Measurements from ENCODE around the gene HOXC10.

HOXC10 gene

DNA sequence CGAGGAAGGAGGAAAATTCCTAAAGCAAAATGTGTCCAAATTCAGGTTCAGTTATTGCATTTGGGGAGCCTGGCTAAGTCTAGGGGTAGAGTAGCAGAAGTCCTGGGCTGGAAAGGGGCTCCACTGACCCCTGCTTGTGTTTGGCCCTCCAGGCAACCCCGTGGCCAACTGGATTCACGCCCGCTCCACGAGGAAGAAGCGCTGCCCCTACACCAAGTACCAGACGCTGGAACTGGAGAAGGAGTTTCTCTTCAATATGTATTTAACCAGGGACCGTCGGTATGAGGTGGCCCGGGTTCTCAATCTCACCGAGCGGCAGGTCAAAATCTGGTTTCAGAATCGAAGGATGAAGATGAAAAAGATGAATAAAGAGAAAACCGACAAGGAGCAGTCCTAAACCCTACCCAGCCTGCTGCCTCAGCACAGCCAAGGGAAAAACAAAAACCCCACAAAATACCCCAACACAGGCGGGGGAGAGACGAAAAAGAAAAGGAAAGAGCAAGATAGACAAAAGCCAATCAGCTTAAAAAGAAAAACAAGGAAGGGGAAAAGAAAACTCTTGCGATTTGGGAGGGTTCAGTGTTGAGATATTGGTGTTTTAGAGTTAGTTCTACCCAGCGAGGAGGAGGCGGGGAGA, 17.4 kb downstream of the HOXC10 start:
- H3K4me1 ChIP-seq (ENCODE audit: control insufficient read depth, insufficient read depth, low read length), result peaks cover 17% of the 10 kb centered on the region
- no peak overlapping the region for H3K4me3 ChIP-seq (ENCODE audit: low read length in 2 of 2)
- no peaks in the 10 kb centered on the region for H3K9me3 ChIP-seq (ENCODE audit: control insufficient read depth in 2 of 2, low read length in 2 of 2)
- peaks cover 88 to 95% of the 10 kb centered on the region in 2 donors for H3K27me3 ChIP-seq (ENCODE audit: control insufficient read depth in 1 of 2, insufficient read depth in 2 of 2, low read length in 2 of 2)
- no peak overlapping the region for H3K9ac ChIP-seq (ENCODE audit: low read length in 2 of 2)
- no peak overlapping the region for H3K27ac ChIP-seq (ENCODE audit: low read length)
- no peaks in the 10 kb centered on the region for H3K36me3 ChIP-seq (ENCODE audit: control insufficient read depth in 2 of 2, insufficient read depth in 2 of 2, low read length in 2 of 2)

DNA sequence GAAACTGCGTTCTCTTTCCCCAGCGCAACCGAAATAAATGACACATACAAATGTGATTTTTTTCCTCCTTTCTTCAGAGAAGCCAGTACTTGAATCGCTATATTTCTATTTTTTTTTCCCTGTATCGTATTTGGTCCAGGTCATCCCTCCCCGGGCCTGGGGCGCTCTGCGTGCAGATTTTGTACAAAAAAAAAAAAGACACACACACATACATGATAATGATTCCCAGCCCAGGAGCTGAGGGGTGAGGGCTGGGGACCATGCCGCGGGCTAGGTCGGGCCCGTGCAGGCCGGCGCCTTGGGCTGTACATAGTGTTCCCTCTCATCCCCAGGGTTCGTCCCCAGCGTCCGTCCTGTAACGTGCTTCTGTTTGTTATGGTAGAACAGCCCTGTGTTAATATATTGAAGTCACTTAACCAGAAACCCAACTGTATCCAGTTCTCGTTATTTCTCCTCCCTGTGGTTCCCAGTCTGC, 18.0 kb downstream of the HOXC10 start:
- Histone ChIP-seq H3K36me3 (ENCODE audit: control insufficient read depth in 2 of 2, insufficient read depth in 2 of 2, low read length in 2 of 2) (no peaks in the 10 kb centered on the region), H3K4me3 (ENCODE audit: low read length in 2 of 2) (no peak overlapping the region), H3K4me1 (ENCODE audit: control insufficient read depth, insufficient read depth, low read length) (peaks cover 17% of the 10 kb centered on the region), H3K27ac (ENCODE audit: low read length) (no peak overlapping the region), H3K9me3 (ENCODE audit: control insufficient read depth in 2 of 2, low read length in 2 of 2) (no peaks in the 10 kb centered on the region), H3K9ac (ENCODE audit: low read length in 2 of 2) (no peak overlapping the region), H3K27me3 (ENCODE audit: control insufficient read depth in 1 of 2, insufficient read depth in 2 of 2, low read length in 2 of 2) (peaks cover 88 to 95% of the 10 kb centered on the region in 2 donors)

DNA sequence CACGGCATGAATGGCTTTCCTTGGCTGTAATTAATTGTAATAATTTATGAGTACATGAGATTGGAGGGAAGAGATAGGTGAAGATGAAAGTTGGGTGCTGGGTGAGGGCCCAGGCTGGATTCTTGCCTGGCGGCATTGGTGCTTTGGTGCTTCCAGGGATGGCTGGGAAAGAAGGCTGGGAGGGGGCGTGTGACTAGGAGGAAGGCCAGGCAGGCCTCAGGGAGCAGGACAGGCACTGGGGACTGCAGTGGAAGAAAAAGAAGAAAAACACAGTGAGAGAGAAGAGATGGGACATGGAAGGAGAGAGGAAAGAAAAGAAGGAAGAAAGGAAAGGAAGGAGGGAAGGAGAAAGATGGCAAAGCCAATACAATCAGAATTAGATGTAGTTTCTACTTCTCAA, 18.7 kb downstream of the HOXC10 start:
- peaks cover 86 to 95% of the 10 kb centered on the region in 2 donors for H3K27me3 ChIP-seq (ENCODE audit: control insufficient read depth in 1 of 2, insufficient read depth in 2 of 2, low read length in 2 of 2)
- no peak overlapping the region for H3K4me3 ChIP-seq (ENCODE audit: low read length in 2 of 2)
- H3K27ac ChIP-seq (ENCODE audit: low read length), result no peak overlapping the region
- H3K4me1 ChIP-seq (ENCODE audit: control insufficient read depth, insufficient read depth, low read length), result peaks cover 17% of the 10 kb centered on the region
- H3K9ac ChIP-seq (ENCODE audit: low read length in 2 of 2), result no peak overlapping the region
- H3K9me3 ChIP-seq (ENCODE audit: control insufficient read depth in 2 of 2, low read length in 2 of 2), result no peaks in the 10 kb centered on the region
- H3K36me3 ChIP-seq (ENCODE audit: control insufficient read depth in 2 of 2, insufficient read depth in 2 of 2, low read length in 2 of 2), result no peaks in the 10 kb centered on the region

DNA sequence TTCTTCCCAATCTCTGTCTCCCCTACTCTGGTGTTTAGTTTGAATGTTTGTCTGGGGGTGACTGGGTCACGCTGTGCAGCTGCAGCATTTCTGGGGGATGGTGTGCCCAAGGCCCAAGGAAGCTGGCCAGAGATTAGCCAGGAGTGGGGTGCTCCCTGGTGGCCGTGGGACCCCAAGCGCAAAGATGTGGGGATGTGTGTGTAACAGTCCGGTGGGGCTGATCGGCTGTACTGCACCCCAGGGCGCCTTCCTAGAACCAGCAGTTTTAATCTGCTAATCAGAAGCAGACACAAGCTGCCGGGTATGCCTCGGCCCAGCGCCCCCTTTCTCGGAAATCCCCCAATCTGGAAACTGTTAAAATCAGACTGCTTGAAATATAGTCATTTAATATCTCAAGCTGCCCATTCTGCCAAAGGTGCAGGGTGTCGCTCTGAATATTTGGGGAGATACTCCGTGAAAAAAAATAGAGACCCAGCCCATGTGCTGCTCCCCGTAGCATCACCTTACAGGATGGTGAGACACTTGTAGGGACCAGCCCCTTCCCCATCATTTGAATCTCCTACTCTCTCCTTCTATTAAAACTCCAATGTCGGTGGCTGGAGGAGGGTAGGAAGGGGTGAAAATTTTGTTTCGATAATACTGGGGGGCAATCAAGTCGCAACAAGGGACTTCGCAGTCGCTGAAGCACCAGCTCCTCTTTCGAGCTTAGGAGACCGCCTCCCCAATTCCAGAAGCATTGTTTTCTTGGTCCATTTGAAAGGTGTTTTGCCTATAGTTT, 19.3 kb downstream of the HOXC10 start:
- H3K36me3 ChIP-seq (ENCODE audit: control insufficient read depth in 2 of 2, insufficient read depth in 2 of 2, low read length in 2 of 2), result no peaks in the 10 kb centered on the region
- H3K9me3 ChIP-seq (ENCODE audit: control insufficient read depth in 2 of 2, low read length in 2 of 2), result no peaks in the 10 kb centered on the region
- no peak overlapping the region for H3K4me3 ChIP-seq (ENCODE audit: low read length in 2 of 2)
- peaks cover 18% of the 10 kb centered on the region for H3K4me1 ChIP-seq (ENCODE audit: control insufficient read depth, insufficient read depth, low read length)
- no peak overlapping the region for H3K27ac ChIP-seq (ENCODE audit: low read length)
- H3K9ac ChIP-seq (ENCODE audit: low read length in 2 of 2), result no peak overlapping the region
- H3K27me3 ChIP-seq (ENCODE audit: control insufficient read depth in 1 of 2, insufficient read depth in 2 of 2, low read length in 2 of 2), result peaks cover 84 to 92% of the 10 kb centered on the region in 2 donors

DNA sequence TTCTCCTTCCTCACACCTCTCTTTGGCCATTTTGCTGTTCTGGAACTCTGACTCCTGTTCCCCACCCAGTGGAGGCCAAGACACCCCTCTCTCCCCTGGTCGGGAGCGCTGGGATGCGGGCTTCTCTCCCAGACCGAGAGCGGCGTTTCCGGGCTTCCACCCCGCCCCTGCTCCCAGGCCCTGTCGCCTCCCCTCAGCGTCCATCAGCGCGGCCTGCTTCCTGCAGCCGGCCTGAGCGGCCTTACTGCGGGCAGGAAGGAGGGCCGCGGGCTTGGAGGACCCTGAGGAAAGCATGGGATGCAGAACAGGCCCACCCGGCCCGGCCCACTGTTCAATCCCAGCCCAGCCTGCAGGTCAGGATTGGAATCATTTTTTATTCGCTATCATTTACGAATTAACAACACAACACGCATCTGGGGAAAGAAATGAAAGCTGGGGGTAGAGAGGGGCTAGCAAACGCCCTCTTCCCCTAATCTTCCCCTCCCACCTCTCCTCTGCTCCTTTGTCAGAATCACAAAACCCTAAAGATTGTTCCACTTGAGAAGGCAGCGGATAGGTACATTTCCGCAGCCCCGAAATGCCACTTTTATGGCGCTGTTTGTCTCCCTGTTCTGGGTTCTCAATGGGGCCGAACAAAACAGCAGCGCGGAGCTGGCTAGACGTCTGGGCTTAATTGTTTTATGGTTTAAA, 20.0 kb downstream of the HOXC10 start:
- H3K4me1 ChIP-seq (ENCODE audit: control insufficient read depth, insufficient read depth, low read length), result peaks cover 18% of the 10 kb centered on the region
- H3K36me3 ChIP-seq (ENCODE audit: control insufficient read depth in 2 of 2, insufficient read depth in 2 of 2, low read length in 2 of 2), result no peaks in the 10 kb centered on the region
- no peak overlapping the region for H3K4me3 ChIP-seq (ENCODE audit: low read length in 2 of 2)
- H3K9me3 ChIP-seq (ENCODE audit: control insufficient read depth in 2 of 2, low read length in 2 of 2), result no peaks in the 10 kb centered on the region
- peaks cover 85 to 94% of the 10 kb centered on the region in 2 donors for H3K27me3 ChIP-seq (ENCODE audit: control insufficient read depth in 1 of 2, insufficient read depth in 2 of 2, low read length in 2 of 2)
- H3K27ac ChIP-seq (ENCODE audit: low read length), result no peak overlapping the region
- H3K9ac ChIP-seq (ENCODE audit: low read length in 2 of 2), result no peak overlapping the region

DNA sequence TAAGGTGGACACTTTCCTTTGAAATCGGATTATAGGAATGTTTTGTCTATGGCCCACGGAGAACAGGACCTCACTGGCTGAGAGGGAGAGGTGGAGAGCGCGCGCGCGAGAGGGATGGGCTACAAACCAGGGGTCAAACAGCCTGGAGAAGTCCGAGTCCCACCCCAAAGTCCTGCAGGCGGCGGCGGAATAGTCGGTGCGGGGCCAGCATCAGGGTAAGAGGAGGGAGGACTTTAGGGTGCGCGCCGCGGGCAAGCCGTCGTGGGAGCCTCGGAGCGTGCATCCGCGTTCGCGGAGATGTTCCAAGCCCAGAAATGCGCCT, 20.5 kb downstream of the HOXC10 start:
- Histone ChIP-seq H3K36me3 (ENCODE audit: control insufficient read depth in 2 of 2, insufficient read depth in 2 of 2, low read length in 2 of 2) (no peaks in the 10 kb centered on the region), H3K27me3 (ENCODE audit: control insufficient read depth in 1 of 2, insufficient read depth in 2 of 2, low read length in 2 of 2) (peaks cover 86 to 94% of the 10 kb centered on the region in 2 donors), H3K27ac (ENCODE audit: low read length) (no peak overlapping the region), H3K9ac (ENCODE audit: low read length in 2 of 2) (no peak overlapping the region), H3K4me1 (ENCODE audit: control insufficient read depth, insufficient read depth, low read length) (peaks cover 13% of the 10 kb centered on the region), H3K4me3 (ENCODE audit: low read length in 2 of 2) (no peak overlapping the region), H3K9me3 (ENCODE audit: control insufficient read depth in 2 of 2, low read length in 2 of 2) (no peaks in the 10 kb centered on the region)

DNA sequence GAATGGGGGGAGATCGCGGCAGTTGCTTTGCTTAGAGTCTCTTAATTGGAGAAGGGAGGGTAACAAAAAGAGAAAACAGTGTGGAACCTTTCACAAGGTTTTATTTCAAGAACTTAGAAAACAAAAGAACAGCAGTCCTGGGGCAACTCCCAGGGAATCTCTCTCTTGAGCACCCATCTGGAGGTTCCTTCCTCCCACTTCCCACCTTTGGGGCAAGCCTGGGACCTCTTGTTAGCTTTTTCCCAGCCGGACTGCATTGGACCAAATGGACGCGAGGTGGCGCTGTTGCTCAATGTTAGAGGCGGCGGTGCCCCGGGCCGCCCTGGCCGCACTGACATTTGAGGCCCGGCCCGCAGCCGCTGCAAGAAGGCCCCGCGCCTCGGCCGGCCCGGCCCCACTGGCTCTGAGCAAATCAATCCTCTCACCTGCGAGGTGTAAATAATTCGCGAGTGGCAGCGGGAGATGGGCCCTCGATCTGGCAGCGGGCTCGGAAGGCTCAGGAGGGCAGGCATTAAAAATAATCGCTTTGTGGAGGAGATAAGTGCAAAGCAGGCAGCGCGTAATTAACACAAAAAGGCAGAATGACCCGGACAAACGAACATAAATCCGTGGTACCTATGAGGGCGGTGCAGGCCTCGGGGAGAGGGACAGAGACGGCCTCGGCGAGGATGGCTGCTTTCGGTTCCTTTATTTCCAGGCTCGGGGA, 21.1 kb downstream of the HOXC10 start:
- H3K27ac ChIP-seq (ENCODE audit: low read length), result no peak overlapping the region
- peaks cover 86 to 94% of the 10 kb centered on the region in 2 donors for H3K27me3 ChIP-seq (ENCODE audit: control insufficient read depth in 1 of 2, insufficient read depth in 2 of 2, low read length in 2 of 2)
- H3K4me3 ChIP-seq (ENCODE audit: low read length in 2 of 2), result peak overlapping the region; percentile 43 to 62
- H3K9ac ChIP-seq (ENCODE audit: low read length in 2 of 2), result no peak overlapping the region
- peaks cover 11% of the 10 kb centered on the region for H3K4me1 ChIP-seq (ENCODE audit: control insufficient read depth, insufficient read depth, low read length)
- no peaks in the 10 kb centered on the region for H3K9me3 ChIP-seq (ENCODE audit: control insufficient read depth in 2 of 2, low read length in 2 of 2)
- no peaks in the 10 kb centered on the region for H3K36me3 ChIP-seq (ENCODE audit: control insufficient read depth in 2 of 2, insufficient read depth in 2 of 2, low read length in 2 of 2)

DNA sequence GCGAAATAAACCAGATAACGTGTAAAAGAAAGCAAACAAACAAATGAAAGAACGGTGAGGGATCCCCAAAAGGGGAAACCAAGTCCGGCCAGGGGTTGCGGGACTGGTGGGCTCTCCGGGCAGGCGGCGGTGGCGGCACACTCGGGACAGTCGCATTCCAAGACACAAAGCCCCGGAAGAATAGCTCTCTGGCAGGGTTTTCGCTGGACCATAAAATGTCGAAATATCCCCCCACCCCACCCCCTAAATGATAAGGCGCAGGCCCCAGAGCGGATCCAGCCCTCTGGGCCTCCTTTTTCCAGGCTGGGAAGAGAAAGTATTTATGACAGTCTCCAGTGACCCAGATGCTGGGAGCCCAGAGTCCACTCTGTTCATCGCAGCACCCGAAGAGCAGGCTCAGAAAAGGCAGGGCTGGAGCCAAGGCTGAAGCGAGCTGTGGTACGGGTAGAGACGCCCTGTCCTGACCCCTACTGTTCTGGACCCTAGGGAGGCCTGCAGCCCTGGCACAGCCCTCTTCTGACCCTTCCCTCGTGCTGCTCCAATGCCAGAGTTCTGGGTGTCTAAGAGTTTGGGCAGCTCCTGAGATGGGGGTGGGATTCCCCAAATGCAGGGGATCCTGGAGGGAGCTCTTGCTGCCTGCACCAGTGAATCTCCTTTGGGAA, 21.7 kb downstream of the HOXC10 start:
- no peaks in the 10 kb centered on the region for H3K9me3 ChIP-seq (ENCODE audit: control insufficient read depth in 2 of 2, low read length in 2 of 2)
- no peak overlapping the region for H3K27ac ChIP-seq (ENCODE audit: low read length)
- H3K9ac ChIP-seq (ENCODE audit: low read length in 2 of 2), result no peak overlapping the region
- H3K4me1 ChIP-seq (ENCODE audit: control insufficient read depth, insufficient read depth, low read length), result peaks cover 13% of the 10 kb centered on the region
- H3K4me3 ChIP-seq (ENCODE audit: low read length in 2 of 2), result peak overlapping the region; percentile 43 to 62
- peaks cover 84 to 94% of the 10 kb centered on the region in 2 donors for H3K27me3 ChIP-seq (ENCODE audit: control insufficient read depth in 1 of 2, insufficient read depth in 2 of 2, low read length in 2 of 2)
- no peaks in the 10 kb centered on the region for H3K36me3 ChIP-seq (ENCODE audit: control insufficient read depth in 2 of 2, insufficient read depth in 2 of 2, low read length in 2 of 2)

DNA sequence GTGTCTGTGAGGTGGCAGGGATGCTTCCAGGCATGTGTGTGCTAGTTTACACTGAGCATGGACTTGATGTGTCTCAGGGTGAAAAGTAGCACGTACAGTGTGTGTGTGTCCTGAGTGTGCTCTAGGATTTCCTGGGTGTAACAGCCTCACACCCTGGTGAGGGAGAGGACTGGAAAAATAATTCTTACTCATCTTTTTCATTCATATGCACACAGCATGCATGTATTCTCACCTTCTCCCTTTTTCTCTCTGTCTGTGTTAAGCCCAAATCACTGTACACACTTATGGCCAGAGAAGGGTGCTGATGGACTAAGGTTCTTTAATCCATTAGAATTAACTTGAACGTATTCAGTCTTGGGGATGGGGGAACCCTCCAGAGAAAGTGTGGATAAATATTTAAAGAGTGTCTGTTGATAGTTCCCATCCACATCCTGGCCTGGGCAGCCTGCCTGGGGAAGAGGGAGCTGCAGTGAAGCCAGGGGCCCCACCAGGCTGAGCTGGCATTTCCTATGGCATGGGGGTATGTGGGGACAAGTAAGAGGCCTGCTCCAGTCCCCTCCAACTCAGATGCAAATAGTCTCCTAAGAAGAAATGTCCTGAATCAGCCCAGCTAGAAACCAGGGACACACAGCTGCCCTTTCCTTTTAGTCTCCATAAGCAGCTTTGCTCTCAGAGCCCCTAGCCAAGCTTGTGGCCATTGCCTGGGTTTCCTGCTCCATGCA, 22.8 kb downstream of the HOXC10 start:
- H3K27me3 ChIP-seq (ENCODE audit: control insufficient read depth in 1 of 2, insufficient read depth in 2 of 2, low read length in 2 of 2), result peaks cover 81 to 91% of the 10 kb centered on the region in 2 donors
- H3K9me3 ChIP-seq (ENCODE audit: control insufficient read depth in 2 of 2, low read length in 2 of 2), result no peaks in the 10 kb centered on the region
- H3K4me1 ChIP-seq (ENCODE audit: control insufficient read depth, insufficient read depth, low read length), result peaks cover 13% of the 10 kb centered on the region
- no peaks in the 10 kb centered on the region for H3K36me3 ChIP-seq (ENCODE audit: control insufficient read depth in 2 of 2, insufficient read depth in 2 of 2, low read length in 2 of 2)
- no peak overlapping the region for H3K27ac ChIP-seq (ENCODE audit: low read length)
- no peak overlapping the region for H3K9ac ChIP-seq (ENCODE audit: low read length in 2 of 2)
- H3K4me3 ChIP-seq (ENCODE audit: low read length in 2 of 2), result no peak overlapping the region

DNA sequence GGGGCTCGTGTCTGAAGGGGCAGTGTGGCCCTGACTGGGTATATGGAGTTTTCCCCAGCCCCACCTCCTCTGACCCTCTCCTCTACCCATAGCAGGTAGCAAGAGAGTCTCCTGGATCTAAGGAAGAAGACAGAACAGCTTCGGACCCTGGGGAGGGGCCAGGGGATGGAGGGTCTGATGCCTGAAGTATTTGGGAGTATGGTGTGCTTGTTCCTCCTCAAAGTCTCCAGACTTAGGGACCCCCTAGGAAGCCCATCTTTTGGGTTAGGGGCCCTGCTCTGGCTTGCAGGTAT, 23.3 kb downstream of the HOXC10 start:
- Histone ChIP-seq H3K4me1 (ENCODE audit: control insufficient read depth, insufficient read depth, low read length) (peaks cover 13% of the 10 kb centered on the region), H3K9ac (ENCODE audit: low read length in 2 of 2) (no peak overlapping the region), H3K27me3 (ENCODE audit: control insufficient read depth in 1 of 2, insufficient read depth in 2 of 2, low read length in 2 of 2) (peaks cover 83 to 93% of the 10 kb centered on the region in 2 donors), H3K36me3 (ENCODE audit: control insufficient read depth in 2 of 2, insufficient read depth in 2 of 2, low read length in 2 of 2) (no peaks in the 10 kb centered on the region), H3K27ac (ENCODE audit: low read length) (no peak overlapping the region), H3K9me3 (ENCODE audit: control insufficient read depth in 2 of 2, low read length in 2 of 2) (no peaks in the 10 kb centered on the region), H3K4me3 (ENCODE audit: low read length in 2 of 2) (no peak overlapping the region)

Data from stomach smooth muscle (tissue), 2 donors.